Kidney (tissue), 14 donors: ENCODE measurements around the gene LCA5. TPM values are rescaled to one million over a fixed set of nuclear protein-coding genes. Genes with fewer than 3 reads are reported as not detected.

Source experiments
- DNase-seq, 5 donors: peaks; one replicate each; pipeline ENCODE4 v3.0.0-alpha.2; 2013 to 2020
- FAIRE-seq: peaks from 2 replicates; lab custom pipeline; 2012; peaks lifted over from hg19 to GRCh38; lab: Jason Lieb, UNC
- H3K27ac ChIP-seq, 2 donors: one replicate each; pipeline ENCODE4 v1.7.0; 2013; ENCODE audit warnings: low read depth in 2 of 2, low read length in 2 of 2, inconsistent platforms in 1 of 2
- H3K27me3 ChIP-seq: one replicate; pipeline ENCODE4 v1.7.1; 2013; ENCODE audit warnings: low read length, inconsistent platforms; ENCODE audit not compliant: control insufficient read depth, insufficient read depth
- H3K36me3 ChIP-seq, 3 donors: one replicate each; pipeline versions ENCODE4 v1.7.0 to v1.7.1; 2013; ENCODE audit warnings: low read length in 3 of 3, control low read depth in 1 of 3, inconsistent platforms in 1 of 3; ENCODE audit not compliant: insufficient read depth in 3 of 3, control insufficient read depth in 2 of 3
- H3K4me1 ChIP-seq, 3 donors: one replicate each; pipeline versions ENCODE4 v1.7.0 to v1.7.1; 2013; ENCODE audit warnings: low read length in 3 of 3, inconsistent platforms in 1 of 3, low read depth in 1 of 3; ENCODE audit not compliant: control insufficient read depth in 2 of 3, insufficient read depth in 2 of 3
- H3K4me3 ChIP-seq, 3 donors: one replicate each; pipeline versions ENCODE4 v1.7.0 to v1.8.1; 2013; ENCODE audit warnings: low read length in 3 of 3, control low read depth in 1 of 3, inconsistent platforms in 1 of 3
- H3K9ac ChIP-seq, 3 donors: one replicate each; pipeline versions ENCODE4 v1.7.0 to v1.7.1; 2013; ENCODE audit warnings: low read length in 3 of 3, control low read depth in 1 of 3, inconsistent platforms in 1 of 3
- H3K9me3 ChIP-seq, 3 donors: one replicate each; pipeline versions ENCODE4 v1.7.0 to v1.7.1; 2013; ENCODE audit warnings: low read length in 3 of 3, control low read depth in 1 of 3, inconsistent platforms in 1 of 3; ENCODE audit not compliant: control insufficient read depth in 2 of 3, insufficient read depth in 1 of 3
- intact Hi-C: fragments of 100-400 bp; cut with DNase I; formaldehyde crosslinking; loops from one replicate; pipeline ENCODE4 v1.11.1; 2022
- polyA plus RNA-seq: library from polyadenylated mRNA; stranded (reverse); fragments of 350-450 nt; fragmentation: Illumina TruSeq; extraction: RNeasy Lipid Tissue Mini Kit (QIAGEN cat#74804); gene quantifications from one replicate; pipeline ENCODE4 v1.2.3, GENCODE V29; 2014; ENCODE audit warnings: low read depth, low replicate concordance; ENCODE audit not compliant: insufficient read depth
- total RNA-seq: library from RNA; stranded (reverse); fragmentation: NEBNext Ultra II Directional; extraction: Animal tissue kit (Norgen Biotek cat#: 25700); gene quantifications from one replicate; pipeline ENCODE4 v1.2.1, GENCODE V29; 2021
- TF ChIP-seq, protein P1 (sequence below): IDR thresholded peaks from 3 replicates; pipeline ENCODE4 v1.5.1; 2012; ENCODE audit warnings: mild to moderate bottlenecking, moderate library complexity, borderline replicate concordance; ENCODE audit not compliant: insufficient read depth; ENCODE audit errors: extremely low read depth
- donor health status: control.
- donor health status: control.
- donor health status: control.
- donor health status: control.
- donor health status: control.
- donor health status: DM: yes; HTN: yes; CAD: no.
- donor health status: Normal renal cell carcinoma (clear cell type).

Gene LCA5
- total and polyA plus RNA-seq, 2 donors from 2014 or later, result 2.0 to 4.8 TPM

DNA sequence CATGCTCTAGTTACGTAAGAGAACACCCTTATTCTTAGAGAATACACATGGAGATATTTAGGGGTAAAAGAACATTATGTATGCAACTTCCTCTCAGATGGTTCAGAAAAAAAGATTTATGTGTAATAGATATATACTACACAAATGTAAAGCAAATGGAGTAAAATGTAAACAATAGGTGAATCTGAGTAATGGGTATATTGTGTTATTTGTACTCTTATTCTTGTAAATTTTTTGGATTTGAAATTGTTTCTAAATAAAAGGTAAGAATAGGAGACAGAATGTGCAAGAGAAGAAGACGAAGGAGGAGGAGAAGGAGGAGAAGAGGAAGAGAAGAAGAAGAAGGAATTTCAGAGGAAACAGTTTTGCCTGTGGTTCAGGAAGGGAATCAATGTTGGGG lies 22.5 kb upstream of the LCA5 start:
- no peaks in the 10 kb centered on the region for H3K27me3 ChIP-seq
- no peaks in the 10 kb centered on the region for H3K36me3 ChIP-seq
- no peak overlapping the region for H3K4me3 ChIP-seq
- no peak overlapping the region for H3K27ac ChIP-seq
- FAIRE-seq (no peak), DNase-seq (no peak)
- H3K9me3 ChIP-seq, result no peaks in the 10 kb centered on the region
- TF ChIP-seq, protein P1, sequence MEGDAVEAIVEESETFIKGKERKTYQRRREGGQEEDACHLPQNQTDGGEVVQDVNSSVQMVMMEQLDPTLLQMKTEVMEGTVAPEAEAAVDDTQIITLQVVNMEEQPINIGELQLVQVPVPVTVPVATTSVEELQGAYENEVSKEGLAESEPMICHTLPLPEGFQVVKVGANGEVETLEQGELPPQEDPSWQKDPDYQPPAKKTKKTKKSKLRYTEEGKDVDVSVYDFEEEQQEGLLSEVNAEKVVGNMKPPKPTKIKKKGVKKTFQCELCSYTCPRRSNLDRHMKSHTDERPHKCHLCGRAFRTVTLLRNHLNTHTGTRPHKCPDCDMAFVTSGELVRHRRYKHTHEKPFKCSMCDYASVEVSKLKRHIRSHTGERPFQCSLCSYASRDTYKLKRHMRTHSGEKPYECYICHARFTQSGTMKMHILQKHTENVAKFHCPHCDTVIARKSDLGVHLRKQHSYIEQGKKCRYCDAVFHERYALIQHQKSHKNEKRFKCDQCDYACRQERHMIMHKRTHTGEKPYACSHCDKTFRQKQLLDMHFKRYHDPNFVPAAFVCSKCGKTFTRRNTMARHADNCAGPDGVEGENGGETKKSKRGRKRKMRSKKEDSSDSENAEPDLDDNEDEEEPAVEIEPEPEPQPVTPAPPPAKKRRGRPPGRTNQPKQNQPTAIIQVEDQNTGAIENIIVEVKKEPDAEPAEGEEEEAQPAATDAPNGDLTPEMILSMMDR, result no peak
- peaks cover 0 to under 1% (median 0%) of the 10 kb centered on the region in 3 donors for H3K4me1 ChIP-seq
- H3K9ac ChIP-seq, result no peak overlapping the region
- intact Hi-C loops, result no loop called here

DNA sequence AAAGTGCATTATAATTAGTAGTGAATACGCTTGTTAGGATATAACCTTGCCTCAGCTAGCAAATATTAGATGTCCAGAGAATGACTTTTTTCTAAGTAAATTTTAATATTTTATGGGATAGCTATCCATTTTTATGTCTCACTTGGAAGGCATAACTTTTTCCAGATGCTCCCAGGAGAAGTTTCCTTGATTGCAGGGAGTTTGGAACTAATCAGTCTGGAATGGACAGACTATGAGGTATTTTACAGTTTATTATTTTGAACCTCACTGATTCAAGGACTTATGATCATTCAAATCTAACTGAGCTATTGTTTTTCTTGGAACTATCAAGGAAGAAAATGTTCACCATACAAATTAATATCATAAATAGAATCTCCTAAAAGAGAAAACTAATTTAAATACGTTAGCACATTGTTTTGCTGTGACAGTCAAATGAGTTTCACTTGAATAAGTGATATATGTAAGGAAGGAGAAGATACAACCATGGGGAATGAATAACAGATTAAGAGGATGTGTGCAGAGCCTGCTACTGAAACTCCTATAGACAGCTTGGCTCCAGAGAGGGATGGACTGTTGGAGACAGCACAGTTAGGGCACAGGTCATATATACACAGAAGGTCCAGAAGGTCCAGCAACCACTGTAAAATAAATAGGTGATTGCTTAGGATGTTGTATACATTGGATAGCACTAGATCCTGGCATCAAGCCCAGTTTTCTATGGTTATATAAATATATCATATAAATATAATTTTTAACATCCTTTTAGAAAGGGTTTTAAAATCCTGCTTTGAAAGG lies 20.6 kb upstream of the LCA5 start:
- Histone ChIP-seq H3K9me3 (no peaks in the 10 kb centered on the region), H3K27ac (no peak overlapping the region), H3K9ac (no peak overlapping the region), H3K4me3 (no peak overlapping the region), H3K27me3 (no peaks in the 10 kb centered on the region), H3K36me3 (no peaks in the 10 kb centered on the region), H3K4me1 (no peaks in the 10 kb centered on the region)
- DNase-seq (no peak), FAIRE-seq (no peak)
- intact Hi-C loops, result no loop called here
- TF ChIP-seq, protein P1, result no peak

DNA sequence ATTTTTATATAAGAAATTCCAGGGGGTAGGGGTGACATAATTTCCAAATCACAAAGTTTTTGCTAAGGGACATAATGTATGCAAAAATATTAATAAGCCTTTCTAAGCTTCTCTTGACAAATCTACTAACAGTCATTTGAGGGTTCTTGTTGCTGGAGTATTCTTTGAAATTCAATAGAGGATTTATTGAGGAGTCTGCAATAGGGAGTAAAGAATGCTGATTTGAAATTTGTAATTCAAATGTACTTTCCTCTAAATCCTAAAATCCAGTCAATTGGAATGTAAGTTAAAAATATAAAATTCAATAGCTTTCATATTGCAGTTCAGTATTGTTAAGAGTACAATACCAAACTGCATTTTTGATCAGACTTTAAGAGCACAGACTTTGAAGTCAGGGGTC lies 17.1 kb upstream of the LCA5 start:
- no peaks in the 10 kb centered on the region for H3K36me3 ChIP-seq
- no peak for FAIRE-seq
- intact Hi-C loops, result no loop called here
- TF ChIP-seq, protein P1, result no peak
- no peaks in the 10 kb centered on the region for H3K27me3 ChIP-seq
- no peak overlapping the region for H3K9ac ChIP-seq
- no peak overlapping the region for H3K4me3 ChIP-seq
- no peak overlapping the region for H3K27ac ChIP-seq
- H3K9me3 ChIP-seq, result no peaks in the 10 kb centered on the region
- DNase-seq, result no peak
- peaks cover 0 to 4% (median 0%) of the 10 kb centered on the region in 3 donors for H3K4me1 ChIP-seq

DNA sequence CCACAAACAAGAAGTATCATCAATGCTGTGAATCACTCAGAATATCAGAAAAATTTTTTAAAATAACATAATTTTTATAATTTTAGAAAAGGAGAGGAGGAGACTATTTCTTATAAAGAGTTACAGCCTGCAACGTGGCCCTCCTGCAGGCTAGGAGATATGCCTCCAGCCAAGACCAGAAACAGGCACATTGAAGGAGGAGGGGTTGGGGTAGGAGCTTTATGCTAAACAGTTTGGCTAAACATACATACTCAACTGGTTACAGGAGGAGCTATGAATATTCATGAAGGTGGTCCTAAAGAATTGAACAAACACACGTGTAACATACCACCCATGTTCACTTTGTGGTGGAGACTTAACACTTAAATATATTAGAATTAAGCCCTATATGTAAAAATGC lies 14.2 kb upstream of the LCA5 start:
- Histone ChIP-seq H3K9ac (no peak overlapping the region), H3K27me3 (no peaks in the 10 kb centered on the region), H3K4me3 (no peak overlapping the region), H3K27ac (no peak overlapping the region), H3K36me3 (no peaks in the 10 kb centered on the region), H3K9me3 (no peaks in the 10 kb centered on the region), H3K4me1 (peaks cover 0 to 6% (median 0%) of the 10 kb centered on the region in 3 donors)
- DNase-seq (no peak), FAIRE-seq (no peak)
- TF ChIP-seq, protein P1, result no peak
- intact Hi-C loops, result no loop called here
